HG03196 (cell line): ENCODE results near the gene LRRN4CL.
A peak's percentile ranks its signal among the peaks of the same experiment; 100 is the strongest.
"Not testable (repeated sequence)": the region's sequence is repeated elsewhere in the genome, so short reads cannot be mapped to it uniquely, and the experiment has no call there.

Experiments used
- ATAC-seq: cut with Tn5 transposase; IDR thresholded peaks from one replicate; pipeline ENCODE4 v1.9.1; 2021; ENCODE audit not compliant: unreplicated experiment

Gene LRRN4CL

GRCh38 chr11:62677156-62677555, 12.2 kb downstream of the LRRN4CL start:
- ATAC-seq: no peak

GRCh38 chr11:62676698-62677097, 12.6 kb downstream of the LRRN4CL start:
- ATAC-seq: no peak

GRCh38 chr11:62675415-62675814, 13.9 kb downstream of the LRRN4CL start:
- not testable (repeated sequence) for ATAC-seq

DNA sequence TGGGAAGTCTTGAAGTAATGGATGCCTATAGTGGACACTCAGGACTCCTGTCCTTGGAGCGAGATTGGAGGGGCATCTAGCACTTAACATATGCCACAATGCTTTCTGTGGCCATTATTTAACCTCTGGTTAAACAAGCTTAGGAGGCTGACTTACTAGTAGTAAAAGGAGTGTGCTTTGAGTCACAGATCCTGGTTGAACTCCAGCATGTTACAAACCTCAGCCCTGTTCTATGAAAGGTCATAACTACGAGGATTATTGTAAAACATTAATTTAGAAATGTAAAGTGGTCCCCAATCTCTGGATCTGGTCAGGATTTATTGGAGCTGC, 16.2 kb downstream of the LRRN4CL start:
- ATAC-seq: no peak

DNA sequence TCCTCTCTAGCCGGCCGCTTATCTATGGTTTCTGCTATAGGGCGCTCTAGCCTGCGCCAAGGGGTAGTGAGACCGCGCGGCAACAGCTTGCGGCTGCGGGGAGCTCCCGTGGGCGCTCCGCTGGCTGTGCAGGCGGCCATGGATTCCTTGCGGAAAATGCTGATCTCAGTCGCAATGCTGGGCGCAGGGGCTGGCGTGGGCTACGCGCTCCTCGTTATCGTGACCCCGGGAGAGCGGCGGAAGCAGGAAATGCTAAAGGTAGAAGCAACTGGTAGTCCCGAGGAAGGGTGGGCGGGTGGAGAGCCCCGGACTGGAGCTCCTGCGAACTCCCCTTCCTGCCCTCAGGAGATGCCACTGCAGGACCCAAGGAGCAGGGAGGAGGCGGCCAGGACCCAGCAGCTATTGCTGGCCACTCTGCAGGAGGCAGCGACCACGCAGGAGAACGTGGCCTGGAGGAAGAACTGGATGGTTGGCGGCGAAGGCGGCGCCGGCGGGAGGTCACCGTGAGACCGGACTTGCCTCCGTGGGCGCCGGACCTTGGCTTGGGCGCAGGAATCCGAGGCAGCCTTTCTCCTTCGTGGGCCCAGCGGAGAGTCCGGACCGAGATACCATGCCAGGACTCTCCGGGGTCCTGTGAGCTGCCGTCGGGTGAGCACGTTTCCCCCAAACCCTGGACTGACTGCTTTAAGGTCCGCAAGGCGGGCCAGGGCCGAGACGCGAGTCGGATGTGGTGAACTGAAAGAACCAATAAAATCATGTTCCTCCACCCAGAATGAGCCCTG, 17.5 kb downstream of the LRRN4CL start, which contains the start of the genes LBHD1 and UQCC3:
TSS of gene LBHD1 (minus strand) at position 660 of the 782 bp plus-strand sequence. CDS start 2,236 bp downstream, outside the sequence.
TSS of gene UQCC3 (plus strand) at position 66 of the 782 bp plus-strand sequence. CDS start at position 139, 73 bp downstream.
- ATAC-seq: peak; percentile 43

- ATAC-seq: no peak
These were observed 18.1 kb downstream of the LRRN4CL start for GRCh38 chr11:62671236-62671607.

- no peak for ATAC-seq
These were observed 19.7 kb downstream of the LRRN4CL start for GRCh38 chr11:62669420-62670161.

DNA sequence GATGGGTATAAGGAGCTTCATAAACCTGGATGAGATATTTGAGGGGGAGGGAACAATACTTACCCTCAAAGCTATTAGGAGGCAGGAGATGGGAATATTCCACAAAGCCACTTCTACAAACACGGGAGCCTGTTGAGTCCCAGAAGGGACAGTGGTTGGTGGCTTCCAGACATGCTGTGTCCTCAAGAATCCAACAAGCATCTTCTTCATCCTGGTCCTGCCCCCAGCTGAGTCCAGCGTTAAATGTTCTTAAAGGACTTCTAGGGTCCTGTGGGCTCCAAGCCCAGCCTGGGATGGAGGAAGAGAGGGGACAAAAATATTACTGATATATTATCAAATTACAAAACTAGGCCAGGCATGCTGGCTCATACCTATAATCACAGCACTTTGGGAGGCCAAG, 21.9 kb downstream of the LRRN4CL start:
- ATAC-seq: no peak

GRCh38 chr11:62666259-62666926, 22.9 kb downstream of the LRRN4CL start:
- no peak for ATAC-seq

- peak; percentile 19 for ATAC-seq
These were observed 23.6 kb downstream of the LRRN4CL start for GRCh38 chr11:62665599-62666258.

DNA sequence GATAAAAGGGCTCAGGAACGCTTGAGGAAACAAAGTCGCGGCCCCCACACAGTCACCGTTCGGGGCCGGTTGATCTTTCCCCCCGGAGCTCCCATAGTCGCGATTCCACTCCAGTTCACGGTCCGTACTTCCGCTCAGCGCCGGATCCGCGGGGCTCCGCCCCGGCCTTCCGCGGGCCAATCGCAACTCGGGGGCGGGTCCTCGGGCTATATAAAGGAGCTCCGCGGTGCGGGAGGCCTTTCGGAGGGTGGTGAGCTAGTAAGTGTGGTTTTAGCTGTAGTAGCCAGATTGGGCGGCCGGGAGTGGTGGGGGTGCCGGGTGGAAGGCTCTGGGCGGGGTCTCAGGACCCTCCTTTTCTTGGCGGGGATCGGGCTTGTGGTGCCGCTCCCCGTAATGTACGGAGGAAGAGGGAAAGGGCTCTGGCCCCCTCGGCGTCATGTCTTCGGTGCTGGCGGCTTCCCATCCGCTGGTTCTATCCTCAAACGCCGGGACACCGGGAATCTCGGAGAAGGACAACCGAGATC, 24.2 kb downstream of the LRRN4CL start, which contains the start of the genes C11orf98 and CSKMT:
TSS of gene C11orf98 (minus strand) at position 136 of the 524 bp plus-strand sequence. CDS start at position 95, 41 bp downstream.
TSS of gene CSKMT (plus strand) at position 238 of the 524 bp plus-strand sequence. CDS start 568 bp downstream, outside the sequence.
- ATAC-seq: peak; percentile 81

GRCh38 chr11:62664405-62665074, 24.8 kb downstream of the LRRN4CL start:
- peak; percentile 25 for ATAC-seq

- ATAC-seq: no peak
These were observed 32.4 kb downstream of the LRRN4CL start for GRCh38 chr11:62656796-62657429.

GRCh38 chr11:62654297-62654696, 35.0 kb downstream of the LRRN4CL start:
- ATAC-seq: no peak

DNA sequence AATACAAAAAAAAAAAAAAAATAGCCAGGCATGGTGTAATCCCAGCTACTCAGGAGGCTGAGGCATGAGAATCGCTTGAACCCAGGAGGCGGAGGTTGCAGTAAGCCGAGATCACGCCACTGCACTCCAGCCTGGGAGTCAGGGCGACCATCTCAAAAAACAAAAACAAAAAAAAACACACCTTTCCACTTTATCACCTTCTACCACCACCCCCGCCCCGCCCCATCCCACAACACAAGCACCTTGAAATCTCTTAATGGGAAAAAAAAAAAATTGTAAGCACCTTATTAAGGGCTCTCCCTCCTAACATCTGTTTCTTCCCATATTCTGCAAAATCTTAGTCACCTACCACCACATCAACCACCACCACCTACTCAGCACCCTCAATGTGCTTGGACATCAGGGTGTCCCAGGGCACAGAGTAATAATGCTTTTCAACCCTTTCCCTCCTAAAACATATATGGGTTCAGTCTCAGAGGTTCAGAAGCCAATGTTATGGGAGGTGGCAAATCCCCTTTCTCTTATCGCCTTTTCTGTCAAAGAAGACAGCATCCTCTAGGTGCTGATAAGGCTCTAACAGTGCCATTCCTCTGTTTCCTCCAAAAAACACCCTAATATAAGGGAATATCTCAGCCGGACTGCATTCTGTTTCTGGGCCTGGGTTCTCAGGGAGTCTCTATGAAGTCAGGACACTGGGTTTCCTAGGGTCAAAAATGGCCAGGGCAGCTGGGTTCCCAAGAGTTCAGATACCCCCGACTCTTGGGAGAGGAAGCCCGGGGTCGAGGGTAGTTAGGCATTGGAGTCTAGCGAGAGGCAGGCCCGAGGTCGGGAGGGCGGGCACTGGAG, 36.9 kb downstream of the LRRN4CL start:
- ATAC-seq: peak; percentile 18

GRCh38 chr11:62650283-62650682, 39.0 kb downstream of the LRRN4CL start:
- ATAC-seq: not testable (repeated sequence)

DNA sequence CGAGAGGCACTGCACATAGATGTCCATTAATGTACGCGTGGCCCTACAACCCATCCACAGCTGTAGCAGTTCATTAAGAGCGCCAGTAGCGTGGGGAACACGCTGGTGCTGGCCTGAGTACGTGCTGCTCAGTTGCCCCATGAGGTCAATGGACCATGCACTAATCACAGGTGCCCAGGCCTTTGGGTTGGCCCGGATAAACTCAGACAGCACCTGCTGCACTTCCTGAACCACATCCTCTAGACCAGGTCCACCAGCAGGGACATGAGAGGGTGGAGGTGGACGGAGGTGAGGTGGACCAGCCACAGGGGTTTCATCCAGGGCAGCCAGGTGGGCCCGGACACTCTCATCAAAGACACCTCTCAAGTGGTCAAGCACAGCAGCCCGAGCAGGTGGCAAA, 39.8 kb downstream of the LRRN4CL start:
- no peak for ATAC-seq

- ATAC-seq: no peak
These were observed 40.4 kb downstream of the LRRN4CL start for GRCh38 chr11:62648967-62649364.
